GM12878 (cell line): ENCODE results near the gene MYO10.

Experiments used
- PAX5 ChIP-seq: IDR thresholded peaks from 2 replicates; pipeline ENCODE4 v1.6.1; 2011; ENCODE audit warnings: low read depth, low read length, borderline replicate concordance
- RAD21 ChIP-seq: IDR thresholded peaks from 2 replicates; pipeline ENCODE4 v1.6.1; 2011; ENCODE audit warnings: mild to moderate bottlenecking, low read depth, low read length, moderate library complexity; ENCODE audit not compliant: insufficient read depth
- TF ChIP-seq, protein P1 (sequence below), 3 experiments: IDR thresholded peaks in 2 of 3; conservative IDR thresholded peaks in 1 of 3; 2 replicates each; pipeline ENCODE4 v1.5.1; 2011; ENCODE audit warnings: low read depth in 3 of 3, low read length in 3 of 3, mild to moderate bottlenecking in 3 of 3, control low read depth in 2 of 3, moderate library complexity in 2 of 3, inconsistent platforms in 1 of 3, mixed read lengths in 1 of 3; ENCODE audit not compliant: control insufficient read depth in 2 of 3, insufficient read depth in 1 of 3; ENCODE audit errors: extremely low read depth in 1 of 3
- TF ChIP-seq, protein P2 (sequence below): IDR thresholded peaks from 2 replicates; pipeline ENCODE4 v1.6.1; 2012; ENCODE audit warnings: low read length, inconsistent platforms
- TF ChIP-seq, protein P3 (sequence below): IDR thresholded peaks from 2 replicates; pipeline ENCODE4 v1.6.1; 2011; ENCODE audit warnings: low read depth, mild to moderate bottlenecking, low read length, moderate library complexity, borderline replicate concordance; ENCODE audit errors: extremely low read depth
- TF ChIP-seq, protein P4 (sequence below): IDR thresholded peaks from 2 replicates; pipeline ENCODE4 v1.6.1; 2011; ENCODE audit warnings: low read depth, low read length, improper control_type of control experiment, borderline replicate concordance

DNA sequence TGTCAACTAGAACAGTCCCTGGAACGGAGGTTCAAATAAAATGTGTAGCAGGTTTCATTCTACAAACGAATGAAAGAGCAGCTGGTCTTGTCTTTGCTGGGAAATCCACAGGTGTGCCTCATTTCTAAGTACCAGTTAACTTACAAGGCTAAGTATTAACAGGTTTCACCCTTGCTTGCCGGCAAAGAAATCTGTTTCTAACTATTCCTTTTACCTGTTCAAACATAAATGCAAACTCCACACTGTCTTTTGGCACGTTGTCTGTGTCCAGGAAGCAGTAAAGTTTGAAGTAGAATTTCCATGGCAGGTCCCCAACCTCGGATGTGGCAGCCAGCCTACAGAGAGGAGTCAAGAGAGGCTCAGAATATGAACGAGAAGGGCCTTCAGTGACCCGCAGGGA lies 264.9 kb downstream of the MYO10 start:
- TF ChIP-seq, protein P1, sequence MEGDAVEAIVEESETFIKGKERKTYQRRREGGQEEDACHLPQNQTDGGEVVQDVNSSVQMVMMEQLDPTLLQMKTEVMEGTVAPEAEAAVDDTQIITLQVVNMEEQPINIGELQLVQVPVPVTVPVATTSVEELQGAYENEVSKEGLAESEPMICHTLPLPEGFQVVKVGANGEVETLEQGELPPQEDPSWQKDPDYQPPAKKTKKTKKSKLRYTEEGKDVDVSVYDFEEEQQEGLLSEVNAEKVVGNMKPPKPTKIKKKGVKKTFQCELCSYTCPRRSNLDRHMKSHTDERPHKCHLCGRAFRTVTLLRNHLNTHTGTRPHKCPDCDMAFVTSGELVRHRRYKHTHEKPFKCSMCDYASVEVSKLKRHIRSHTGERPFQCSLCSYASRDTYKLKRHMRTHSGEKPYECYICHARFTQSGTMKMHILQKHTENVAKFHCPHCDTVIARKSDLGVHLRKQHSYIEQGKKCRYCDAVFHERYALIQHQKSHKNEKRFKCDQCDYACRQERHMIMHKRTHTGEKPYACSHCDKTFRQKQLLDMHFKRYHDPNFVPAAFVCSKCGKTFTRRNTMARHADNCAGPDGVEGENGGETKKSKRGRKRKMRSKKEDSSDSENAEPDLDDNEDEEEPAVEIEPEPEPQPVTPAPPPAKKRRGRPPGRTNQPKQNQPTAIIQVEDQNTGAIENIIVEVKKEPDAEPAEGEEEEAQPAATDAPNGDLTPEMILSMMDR (IDR thresholded peaks at IDR 0.05 in 2 of 3, conservative IDR thresholded peaks at IDR 0.05 in 1 of 3; ENCODE audit: control insufficient read depth in 2 of 3, extremely low read depth in 1 of 3, insufficient read depth in 1 of 3, low read depth in 3 of 3, low read length in 3 of 3): no peak
- TF ChIP-seq PAX5 (no peak), RAD21 (no peak)
- TF ChIP-seq, protein P2, sequence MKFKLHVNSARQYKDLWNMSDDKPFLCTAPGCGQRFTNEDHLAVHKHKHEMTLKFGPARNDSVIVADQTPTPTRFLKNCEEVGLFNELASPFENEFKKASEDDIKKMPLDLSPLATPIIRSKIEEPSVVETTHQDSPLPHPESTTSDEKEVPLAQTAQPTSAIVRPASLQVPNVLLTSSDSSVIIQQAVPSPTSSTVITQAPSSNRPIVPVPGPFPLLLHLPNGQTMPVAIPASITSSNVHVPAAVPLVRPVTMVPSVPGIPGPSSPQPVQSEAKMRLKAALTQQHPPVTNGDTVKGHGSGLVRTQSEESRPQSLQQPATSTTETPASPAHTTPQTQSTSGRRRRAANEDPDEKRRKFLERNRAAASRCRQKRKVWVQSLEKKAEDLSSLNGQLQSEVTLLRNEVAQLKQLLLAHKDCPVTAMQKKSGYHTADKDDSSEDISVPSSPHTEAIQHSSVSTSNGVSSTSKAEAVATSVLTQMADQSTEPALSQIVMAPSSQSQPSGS: no peak
- TF ChIP-seq, protein P3, sequence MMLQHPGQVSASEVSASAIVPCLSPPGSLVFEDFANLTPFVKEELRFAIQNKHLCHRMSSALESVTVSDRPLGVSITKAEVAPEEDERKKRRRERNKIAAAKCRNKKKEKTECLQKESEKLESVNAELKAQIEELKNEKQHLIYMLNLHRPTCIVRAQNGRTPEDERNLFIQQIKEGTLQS: no peak
- TF ChIP-seq, protein P4, sequence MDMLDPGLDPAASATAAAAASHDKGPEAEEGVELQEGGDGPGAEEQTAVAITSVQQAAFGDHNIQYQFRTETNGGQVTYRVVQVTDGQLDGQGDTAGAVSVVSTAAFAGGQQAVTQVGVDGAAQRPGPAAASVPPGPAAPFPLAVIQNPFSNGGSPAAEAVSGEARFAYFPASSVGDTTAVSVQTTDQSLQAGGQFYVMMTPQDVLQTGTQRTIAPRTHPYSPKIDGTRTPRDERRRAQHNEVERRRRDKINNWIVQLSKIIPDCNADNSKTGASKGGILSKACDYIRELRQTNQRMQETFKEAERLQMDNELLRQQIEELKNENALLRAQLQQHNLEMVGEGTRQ: no peak
